ENCODE measurements around the gene CLPTM1.
"Not testable (repeated sequence)": the region's sequence is repeated elsewhere in the genome, so short reads cannot be mapped to it uniquely, and the experiment has no call there.

Gene CLPTM1

GRCh38 chr19:44947041-44947581, 8.1 kb upstream of the CLPTM1 start:
- FAIRE-seq, result no peak

- no peak for FAIRE-seq
Observed at GRCh38 chr19:44948237-44948636, 6.9 kb upstream of the CLPTM1 start.

GRCh38 chr19:44948763-44949374, 6.3 kb upstream of the CLPTM1 start:
- no peak for FAIRE-seq

- FAIRE-seq, result no peak
Observed at GRCh38 chr19:44949550-44949949, 5.6 kb upstream of the CLPTM1 start.

- no peak for FAIRE-seq
Observed at GRCh38 chr19:44951179-44952159, 3.7 kb upstream of the CLPTM1 start.

- FAIRE-seq, result no peak
Observed at GRCh38 chr19:44954278-44954648, 917 bp upstream of the CLPTM1 start.

- FAIRE-seq, result no peak
Observed at GRCh38 chr19:44955505-44956439, 592 bp downstream of the CLPTM1 start.

GRCh38 chr19:44957526-44957925, 2.3 kb downstream of the CLPTM1 start:
- FAIRE-seq, result no peak

- no peak for FAIRE-seq
Observed at GRCh38 chr19:44958090-44958489, 2.9 kb downstream of the CLPTM1 start.

GRCh38 chr19:44959691-44960090, 4.5 kb downstream of the CLPTM1 start:
- no peak for FAIRE-seq

GRCh38 chr19:44960906-44961728, 5.9 kb downstream of the CLPTM1 start:
- FAIRE-seq, result no peak

- no peak for FAIRE-seq
Observed at GRCh38 chr19:44961821-44962220, 6.6 kb downstream of the CLPTM1 start.

GRCh38 chr19:44968118-44968517, 12.9 kb downstream of the CLPTM1 start:
- FAIRE-seq, result no peak

GRCh38 chr19:44968670-44969069, 13.5 kb downstream of the CLPTM1 start:
- FAIRE-seq, result no peak

GRCh38 chr19:44969437-44969836, 14.3 kb downstream of the CLPTM1 start:
- no peak for FAIRE-seq

GRCh38 chr19:44971451-44971850, 16.3 kb downstream of the CLPTM1 start:
- not testable (repeated sequence) for FAIRE-seq

GRCh38 chr19:44972802-44973201, 17.6 kb downstream of the CLPTM1 start:
- no peak for FAIRE-seq

- FAIRE-seq, result no peak
Observed at GRCh38 chr19:44973982-44974735, 19.0 kb downstream of the CLPTM1 start.

- FAIRE-seq, result no peak
Observed at GRCh38 chr19:44974857-44975256, 19.7 kb downstream of the CLPTM1 start.

- FAIRE-seq, result no peak
Observed at GRCh38 chr19:44975444-44975843, 20.3 kb downstream of the CLPTM1 start.

- FAIRE-seq, result no peak
Observed at GRCh38 chr19:44984005-44984404, 28.8 kb downstream of the CLPTM1 start.
